Posterior cingulate gyrus (tissue), 11 donors: ENCODE measurements around the gene HMX3.
A peak's percentile ranks its signal among the peaks of the same experiment; 100 is the strongest.
"Not testable (repeated sequence)": the region's sequence is repeated elsewhere in the genome, so short reads cannot be mapped to it uniquely, and the experiment has no call there.

Experiments used
- DNase-seq, 10 donors: peaks; one replicate each; pipeline versions ENCODE4 v3.0.0 to v3.0.0-alpha.2; 2020 to 2021; ENCODE audit warnings: mixed read lengths in 3 of 10
- intact Hi-C: fragments of 100-400 bp; cut with DNase I; formaldehyde crosslinking; loops from one replicate; pipeline ENCODE4 v1.15.1; 2023

Gene HMX3

GRCh38 chr10:123164319-123164718 is 28.5 kb downstream of the HMX3 start:
- intact Hi-C loops, result no loop called here
- DNase-seq, result no peak

- intact Hi-C loops, result no loop called here
- DNase-seq, result peak in 1 of 10 donors; percentile 78
These were observed 29.8 kb downstream of the HMX3 start for GRCh38 chr10:123165445-123166072.

- intact Hi-C loops, result no loop called here
- no peak for DNase-seq
These were observed 30.8 kb downstream of the HMX3 start for GRCh38 chr10:123166618-123167017.

GRCh38 chr10:123170961-123171360 is 35.2 kb downstream of the HMX3 start:
- DNase-seq, result no peak
- intact Hi-C loops, result no loop called here

- intact Hi-C loops, result not testable (repeated sequence)
These were observed 35.8 kb downstream of the HMX3 start for GRCh38 chr10:123171616-123172015.

GRCh38 chr10:123175389-123176387 is 39.9 kb downstream of the HMX3 start:
- DNase-seq, result peak in 1 of 10 donors; percentile 55
- intact Hi-C loops, result no loop called here

More at GRCh38 chr10:123171616-123172015, 35.8 kb downstream of the HMX3 start:
- DNase-seq, result not testable (repeated sequence)

GRCh38 chr10:123178390-123178789 is 42.6 kb downstream of the HMX3 start:
- DNase-seq, intact Hi-C loops: not testable (repeated sequence)

GRCh38 chr10:123180101-123181090 is 44.6 kb downstream of the HMX3 start:
- intact Hi-C loops, result no loop called here
- DNase-seq, result no peak

GRCh38 chr10:123183724-123184123 is 48.0 kb downstream of the HMX3 start:
- DNase-seq, result no peak
- intact Hi-C loops, result no loop called here

- no peak for DNase-seq
These were observed 52.0 kb downstream of the HMX3 start for GRCh38 chr10:123187781-123188180.

More at GRCh38 chr10:123187781-123188180, 52.0 kb downstream of the HMX3 start:
- intact Hi-C loops, result no loop called here
